Fibroblast of mammary gland (primary cell): ENCODE measurements around the gene NTRK1.
A peak's percentile ranks its signal among the peaks of the same experiment; 100 is the strongest.

Experiments
- DNase-seq: peaks from one replicate; pipeline ENCODE4 v3.0.0-alpha.2; 2010; ENCODE audit warnings: low read depth
- H3K4me3 ChIP-seq: 2 replicates; pipeline ENCODE4 v1.5.1; 2011; ENCODE audit warnings: low read depth, mild to moderate bottlenecking, low read length, moderate library complexity; ENCODE audit not compliant: control insufficient read depth
- CTCF ChIP-seq: conservative IDR thresholded peaks from 2 replicates; pipeline ENCODE4 v1.5.1; 2011; ENCODE audit warnings: low read depth, low read length, inconsistent platforms; ENCODE audit not compliant: control insufficient read depth, insufficient read depth

Gene NTRK1

GRCh38 chr1:156913809-156914387 lies 53.2 kb downstream of the NTRK1 start:
- H3K4me3 ChIP-seq, result no peak overlapping the region
- DNase-seq, result no peak
- no peak for TF ChIP-seq CTCF

- peak; percentile 62 for DNase-seq
- no peak overlapping the region for H3K4me3 ChIP-seq
- TF ChIP-seq CTCF, result no peak
These were observed 53.8 kb downstream of the NTRK1 start for GRCh38 chr1:156914440-156914856.

GRCh38 chr1:156920233-156921052 lies 59.8 kb downstream of the NTRK1 start, which contains the start of gene LRRC71:
TSS of gene LRRC71 (plus strand) at chr1:156920632. CDS start at chr1:156920804, 172 bp downstream.
- peak within 1 kb of the TSS; percentile 27 for H3K4me3 ChIP-seq
- peak; percentile 70 for DNase-seq

GRCh38 chr1:156921053-156921529 lies 60.4 kb downstream of the NTRK1 start:
- no peak overlapping the region for H3K4me3 ChIP-seq

More at GRCh38 chr1:156920233-156921052, 59.8 kb downstream of the NTRK1 start, which contains the start of gene LRRC71:
- peak; percentile 54 for TF ChIP-seq CTCF

GRCh38 chr1:156922986-156923669 lies 62.5 kb downstream of the NTRK1 start:
- no peak overlapping the region for H3K4me3 ChIP-seq
- TF ChIP-seq CTCF, result no peak
- no peak for DNase-seq

More at GRCh38 chr1:156921053-156921529, 60.4 kb downstream of the NTRK1 start:
- TF ChIP-seq CTCF, result no peak
- DNase-seq, result no peak

GRCh38 chr1:156923670-156924477 lies 63.2 kb downstream of the NTRK1 start:
- DNase-seq, result no peak
- no peak overlapping the region for H3K4me3 ChIP-seq
- TF ChIP-seq CTCF, result no peak
